ENCODE data around the gene CASKIN1. TPM values are rescaled to one million over a fixed set of nuclear protein-coding genes. Genes with fewer than 3 reads are reported as not detected.
A peak's percentile ranks its signal among the peaks of the same experiment; 100 is the strongest.

The CASKIN1 gene
- total and polyA plus RNA-seq, 2 of the 8 experiments (the other 6 are each of a cell fraction or from before 2014, with no cell fraction given): 1.2 to 6.4 TPM

- ChIA-PET CTCF (ENCODE audit: partially characterized antibody) (no interaction called here), POLR2A (ENCODE audit: partially characterized antibody) (interaction anchor here (0.9 to 13.5 kb wide), 5 partner anchors 14 to 83 kb away, joined by 3 to 312 read pairs (median 5); partner anchors contain the start of genes ECI1 and TRAF7)
- Histone ChIP-seq H3K27me3 (replicated peaks in 1 of 4; ENCODE audit: control insufficient read depth in 3 of 4, extremely low read depth in 1 of 4, insufficient read depth in 3 of 4, low read length in 3 of 4) (no peaks in the 10 kb centered on the region), H2BK5ac (ENCODE audit: low read depth, low read length) (no peak overlapping the region), H4K8ac (ENCODE audit: extremely low read depth, insufficient read depth, low read length) (peak overlapping the region; percentile 51; the same call in 1 of the 2 replicates), H3K23me2 (ENCODE audit: low read depth, low read length) (no peaks in the 10 kb centered on the region), H4K20me1 (replicated peaks in 1 of 2; ENCODE audit: control insufficient read depth in 1 of 2, insufficient read depth in 2 of 2, low read length in 2 of 2) (peaks cover 2 to 31% of the 10 kb centered on the region in 2 experiments), H3K14ac (ENCODE audit: insufficient read length) (no peak overlapping the region), H3K4ac (replicated peaks; ENCODE audit: insufficient read length, low read depth, low read length) (no peak overlapping the region), H3K4me2 (ENCODE audit: insufficient read depth in 1 of 2, low read depth in 2 of 2, low read length in 2 of 2) (no peak overlapping the region), H2BK20ac (ENCODE audit: low read length) (no peak overlapping the region), H2AK5ac (ENCODE audit: low read depth, low read length) (no peak overlapping the region), H3K4me3 (ENCODE audit: extremely low read depth in 1 of 4, insufficient read depth in 2 of 4, low read depth in 3 of 4, low read length in 4 of 4) (no peak overlapping the region), H3K23ac (ENCODE audit: insufficient read length) (no peak overlapping the region), H3K79me2 (ENCODE audit: control insufficient read depth in 1 of 2, insufficient read depth in 2 of 2, low read length in 2 of 2) (peaks cover 0 to 4% of the 10 kb centered on the region in 2 experiments; a peak in 1 of 4 replicates), H3K9ac (replicated peaks in 1 of 4; ENCODE audit: extremely low read depth in 1 of 4, low read depth in 3 of 4, low read length in 3 of 4) (no peak overlapping the region), H4K91ac (replicated peaks; ENCODE audit: insufficient read length, low read length) (no peak overlapping the region), H4K5ac (ENCODE audit: insufficient read length, low read depth, low read length) (no peak overlapping the region), H3K18ac (ENCODE audit: extremely low read depth, low read length) (no peak overlapping the region), H3K79me1 (ENCODE audit: low read depth, low read length) (peaks cover 5% of the 10 kb centered on the region; the same call in 1 of the 2 replicates), H2BK120ac (replicated peaks; ENCODE audit: low read depth, low read length) (no peak overlapping the region), H2BK12ac (ENCODE audit: low read depth, low read length) (no peak overlapping the region), H2BK15ac (ENCODE audit: low read length) (no peak overlapping the region), H3K56ac (replicated peaks; ENCODE audit: insufficient read length, low read depth, low read length) (no peak overlapping the region), H2AFZ (ENCODE audit: low read length) (no peak overlapping the region), H3K27ac (ENCODE audit: low read depth, low read length) (no peak overlapping the region), H3K9me3 (ENCODE audit: insufficient read depth in 2 of 2, low read depth in 1 of 2, low read length in 1 of 2) (no peaks in the 10 kb centered on the region; a peak in 1 of 4 replicates), H3K4me1 (replicated peaks in 1 of 4; ENCODE audit: control insufficient read depth in 3 of 4, insufficient read depth in 4 of 4, low read length in 3 of 4) (no peaks in the 10 kb centered on the region; a peak in 1 of 7 replicates), H3K36me3 (ENCODE audit: control insufficient read depth in 2 of 4, insufficient read depth in 4 of 4, low read length in 3 of 4) (peaks cover 26 to 58% (median 45%) of the 10 kb centered on the region in 4 experiments)
- DNase-seq (ENCODE audit: low read depth in 1 of 2, low spot score in 2 of 2) (no peak), FAIRE-seq (no peak)
- TF ChIP-seq CBX8 (IDR thresholded peaks at IDR 0.05; ENCODE audit: borderline replicate concordance, low read depth, low read length) (no peak), CREB1 (IDR thresholded peaks at IDR 0.05) (no peak), TBP (IDR thresholded peaks at IDR 0.05; ENCODE audit: low read depth, low read length) (no peak), HDAC6 (IDR thresholded peaks at IDR 0.05; ENCODE audit: low read depth, low read length) (no peak), BACH1 (IDR thresholded peaks at IDR 0.05; ENCODE audit: low read length) (no peak), TEAD4 (IDR thresholded peaks at IDR 0.05; ENCODE audit: low read depth, low read length) (no peak)
- 94% methylated on average over 29 of the region's 47 CpGs; no CpG with 5 or more reads in 1 of the 2 experiments for WGBS, 2 experiments (ENCODE audit: extremely low coverage in 1 of 2, insufficient coverage in 1 of 2, insufficient read length in 1 of 2, insufficient replicate concordance in 2 of 2, low coverage in 1 of 2, low lambda C conversion rate in 2 of 2, missing lambda C conversion rate in 1 of 2)
Measured at GRCh38 chr16:2170587-2171435, 25.6 kb downstream of the CASKIN1 start.

Data from H1 (cell line).